ENCODE measurements around the gene NR2F2.

Gene NR2F2

GRCh38 chr15:96342406-96343112 is 12.1 kb downstream of the NR2F2 start:
- TF ChIP-seq CTCF (conservative IDR thresholded peaks at IDR 0.05) (no peak), ZFX (IDR thresholded peaks at IDR 0.05) (no peak)
- no peak overlapping the region for H3K27ac ChIP-seq

GRCh38 chr15:96343113-96344059 is 12.9 kb downstream of the NR2F2 start:
- TF ChIP-seq CTCF (conservative IDR thresholded peaks at IDR 0.05) (no peak), ZFX (IDR thresholded peaks at IDR 0.05) (no peak)
- no peak overlapping the region for H3K27ac ChIP-seq

- TF ChIP-seq CTCF (conservative IDR thresholded peaks at IDR 0.05), result no peak
- no peak overlapping the region for H3K27ac ChIP-seq
Measured at GRCh38 chr15:96344060-96344705, 13.7 kb downstream of the NR2F2 start.

- no peak for TF ChIP-seq ZFX (IDR thresholded peaks at IDR 0.05)
- no peak for TF ChIP-seq CTCF (conservative IDR thresholded peaks at IDR 0.05)
- H3K27ac ChIP-seq, result no peak overlapping the region
Measured at GRCh38 chr15:96344706-96345559, 14.4 kb downstream of the NR2F2 start.

- H3K27ac ChIP-seq, result no peak overlapping the region
- TF ChIP-seq ZFX (IDR thresholded peaks at IDR 0.05), result no peak
- no peak for TF ChIP-seq CTCF (conservative IDR thresholded peaks at IDR 0.05)
Measured at GRCh38 chr15:96345560-96346399, 15.3 kb downstream of the NR2F2 start.

GRCh38 chr15:96346409-96346970 is 16.0 kb downstream of the NR2F2 start:
- TF ChIP-seq ZFX (IDR thresholded peaks at IDR 0.05) (no peak), CTCF (conservative IDR thresholded peaks at IDR 0.05) (no peak)
- no peak overlapping the region for H3K27ac ChIP-seq
